ENCODE measurements around the gene GFOD1.
"Not testable (repeated sequence)": the region's sequence is repeated elsewhere in the genome, so short reads cannot be mapped to it uniquely, and the experiment has no call there.

Gene GFOD1

GRCh38 chr6:13348334-13349113 lies 138.9 kb downstream of the GFOD1 start:
- DNase-seq: no peak

GRCh38 chr6:13346245-13346644 lies 141.2 kb downstream of the GFOD1 start:
- DNase-seq: no peak

- DNase-seq: no peak
Observed at GRCh38 chr6:13342414-13343019, 144.9 kb downstream of the GFOD1 start.

GRCh38 chr6:13339863-13340630 lies 147.4 kb downstream of the GFOD1 start:
- DNase-seq: no peak

- DNase-seq: no peak
Observed at GRCh38 chr6:13338038-13338437, 149.4 kb downstream of the GFOD1 start.

- peak; percentile 82 for DNase-seq
Observed at GRCh38 chr6:13336553-13336952, 150.8 kb downstream of the GFOD1 start.

GRCh38 chr6:13334953-13335352 lies 152.4 kb downstream of the GFOD1 start:
- no peak for DNase-seq

GRCh38 chr6:13332349-13332706 lies 155.1 kb downstream of the GFOD1 start:
- DNase-seq: no peak

- DNase-seq: peak; percentile 49
Observed at GRCh38 chr6:13331516-13332348, 155.7 kb downstream of the GFOD1 start.

- DNase-seq: no peak
Observed at GRCh38 chr6:13328875-13329183, 158.6 kb downstream of the GFOD1 start.

- peak; percentile 93 for DNase-seq
Observed at GRCh38 chr6:13328076-13328874, 159.1 kb downstream of the GFOD1 start, which contains the start of gene TBC1D7. TSS of gene TBC1D7 (minus strand) at chr6:13328537. CDS start at chr6:13326898, 1,639 bp downstream.

- no peak for DNase-seq
Observed at GRCh38 chr6:13327691-13328075, 159.7 kb downstream of the GFOD1 start.

- not testable (repeated sequence) for DNase-seq
Observed at GRCh38 chr6:13326031-13326586, 161.3 kb downstream of the GFOD1 start.

GRCh38 chr6:13319891-13320564 lies 167.4 kb downstream of the GFOD1 start:
- DNase-seq: no peak

GRCh38 chr6:13318821-13319220 lies 168.6 kb downstream of the GFOD1 start:
- DNase-seq: no peak

- no peak for DNase-seq
Observed at GRCh38 chr6:13315896-13316295, 171.5 kb downstream of the GFOD1 start.

- DNase-seq: no peak
Observed at GRCh38 chr6:13314806-13315205, 172.6 kb downstream of the GFOD1 start.

GRCh38 chr6:13311155-13311554 lies 176.2 kb downstream of the GFOD1 start:
- DNase-seq: no peak

- no peak for DNase-seq
Observed at GRCh38 chr6:13308332-13308731, 179.1 kb downstream of the GFOD1 start.
